A172 (cell line): ENCODE results near the gene ARID3A. TPM values are rescaled to one million over a fixed set of nuclear protein-coding genes. Genes with fewer than 3 reads are reported as not detected.

Experiments
- DNase-seq: peaks from one replicate; pipeline ENCODE4 v3.0.0-alpha.2; 2015; ENCODE audit warnings: low spot score
- total RNA-seq: library from RNA; depleted of rRNA; stranded (reverse); fragments of >200 nt; shearing (Covaris generic); gene quantifications from 2 replicates; pipeline ENCODE4 v1.2.3, GENCODE V29; 2014

Gene ARID3A
- total RNA-seq, 1 experiment from 2014 or later: 4.4 TPM

- DNase-seq: peak; percentile 41
Observed at GRCh38 chr19:988081-988480, 62.2 kb downstream of the ARID3A start.

GRCh38 chr19:988510-988909 lies 62.7 kb downstream of the ARID3A start:
- no peak for DNase-seq

GRCh38 chr19:989381-990081 lies 63.7 kb downstream of the ARID3A start:
- no peak for DNase-seq

- peak; percentile 47 for DNase-seq
Observed at GRCh38 chr19:990119-990571, 64.3 kb downstream of the ARID3A start.

- DNase-seq: no peak
Observed at GRCh38 chr19:990746-991145, 64.9 kb downstream of the ARID3A start.

GRCh38 chr19:991174-991931 lies 65.5 kb downstream of the ARID3A start:
- DNase-seq: no peak

- DNase-seq: no peak
Observed at GRCh38 chr19:991932-992669, 66.3 kb downstream of the ARID3A start.

- DNase-seq: no peak
Observed at GRCh38 chr19:992670-993055, 66.8 kb downstream of the ARID3A start.

GRCh38 chr19:993361-993830 lies 67.6 kb downstream of the ARID3A start:
- no peak for DNase-seq

GRCh38 chr19:993831-994393 lies 68.1 kb downstream of the ARID3A start:
- no peak for DNase-seq

- DNase-seq: no peak
Observed at GRCh38 chr19:994516-994915, 68.7 kb downstream of the ARID3A start.

- peak; percentile 60 for DNase-seq
Observed at GRCh38 chr19:995051-995827, 69.4 kb downstream of the ARID3A start.

- no peak for DNase-seq
Observed at GRCh38 chr19:996051-996838, 70.4 kb downstream of the ARID3A start.

- no peak for DNase-seq
Observed at GRCh38 chr19:998064-998463, 72.2 kb downstream of the ARID3A start.

- DNase-seq: no peak
Observed at GRCh38 chr19:999379-999719, 73.5 kb downstream of the ARID3A start.

- no peak for DNase-seq
Observed at GRCh38 chr19:1000095-1000494, 74.3 kb downstream of the ARID3A start, which contains the start of gene GRIN3B. GRIN3B (plus strand) TSS chr19:1000419; CDS start chr19:1000438, 19 bp downstream.

GRCh38 chr19:1000591-1001537 lies 75.0 kb downstream of the ARID3A start:
- DNase-seq: no peak

- DNase-seq: no peak
Observed at GRCh38 chr19:1001538-1002166, 75.8 kb downstream of the ARID3A start.

GRCh38 chr19:1002600-1002999 lies 76.8 kb downstream of the ARID3A start:
- DNase-seq: no peak
